OCI-LY7 (cell line): ENCODE measurements around the gene VWA7.

ENCODE experiments used
- EZH2phosphoT487 ChIP-seq: fragments of 200-600 bp; sonication (generic); IDR thresholded peaks from 2 replicates; pipeline ENCODE4 v1.6.1; 2018; ENCODE audit warnings: low read depth, borderline replicate concordance, mild to moderate bottlenecking, mixed run types, antibody characterized with exemption, low read length, moderate library complexity, mixed read lengths
- TF ChIP-seq, protein P1 (sequence below): fragments of 200-600 bp; sonication (generic); conservative IDR thresholded peaks from 2 replicates; pipeline ENCODE4 v1.5.1; 2014; ENCODE audit warnings: mild to moderate bottlenecking, antibody characterized with exemption, low read length, moderate library complexity, mixed read lengths

DNA sequence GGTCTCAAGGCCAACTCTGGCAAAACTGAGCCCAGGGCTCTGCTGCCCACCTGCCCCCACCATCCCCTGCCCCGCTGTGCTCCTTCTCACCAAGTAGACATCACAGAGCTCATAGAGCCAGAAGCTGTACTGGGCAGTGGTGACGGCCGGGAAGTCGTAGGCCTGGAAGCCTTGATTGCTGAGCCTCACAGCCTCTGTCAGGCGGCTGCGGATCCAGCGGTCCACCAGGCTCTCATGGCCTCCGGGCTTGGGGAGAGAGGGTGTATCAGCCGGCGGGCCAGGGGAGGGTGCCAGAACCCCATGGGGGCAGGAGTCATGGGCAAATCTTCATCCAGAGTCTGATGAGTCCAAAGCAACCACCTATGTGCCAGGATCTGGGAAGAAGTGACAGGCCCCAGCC, 2.8 kb upstream of the VWA7 start:
- TF ChIP-seq, protein P1, sequence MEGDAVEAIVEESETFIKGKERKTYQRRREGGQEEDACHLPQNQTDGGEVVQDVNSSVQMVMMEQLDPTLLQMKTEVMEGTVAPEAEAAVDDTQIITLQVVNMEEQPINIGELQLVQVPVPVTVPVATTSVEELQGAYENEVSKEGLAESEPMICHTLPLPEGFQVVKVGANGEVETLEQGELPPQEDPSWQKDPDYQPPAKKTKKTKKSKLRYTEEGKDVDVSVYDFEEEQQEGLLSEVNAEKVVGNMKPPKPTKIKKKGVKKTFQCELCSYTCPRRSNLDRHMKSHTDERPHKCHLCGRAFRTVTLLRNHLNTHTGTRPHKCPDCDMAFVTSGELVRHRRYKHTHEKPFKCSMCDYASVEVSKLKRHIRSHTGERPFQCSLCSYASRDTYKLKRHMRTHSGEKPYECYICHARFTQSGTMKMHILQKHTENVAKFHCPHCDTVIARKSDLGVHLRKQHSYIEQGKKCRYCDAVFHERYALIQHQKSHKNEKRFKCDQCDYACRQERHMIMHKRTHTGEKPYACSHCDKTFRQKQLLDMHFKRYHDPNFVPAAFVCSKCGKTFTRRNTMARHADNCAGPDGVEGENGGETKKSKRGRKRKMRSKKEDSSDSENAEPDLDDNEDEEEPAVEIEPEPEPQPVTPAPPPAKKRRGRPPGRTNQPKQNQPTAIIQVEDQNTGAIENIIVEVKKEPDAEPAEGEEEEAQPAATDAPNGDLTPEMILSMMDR, result no peak
- no peak for TF ChIP-seq EZH2phosphoT487
